HG03060 (cell line): Measurements from ENCODE around the gene TBX1.

ENCODE experiments used
- ATAC-seq: cut with Tn5 transposase; IDR thresholded peaks from one replicate; pipeline ENCODE4 v1.9.1; 2021; ENCODE audit warnings: low read depth, moderate number of reproducible peaks; ENCODE audit not compliant: unreplicated experiment

Gene TBX1

DNA sequence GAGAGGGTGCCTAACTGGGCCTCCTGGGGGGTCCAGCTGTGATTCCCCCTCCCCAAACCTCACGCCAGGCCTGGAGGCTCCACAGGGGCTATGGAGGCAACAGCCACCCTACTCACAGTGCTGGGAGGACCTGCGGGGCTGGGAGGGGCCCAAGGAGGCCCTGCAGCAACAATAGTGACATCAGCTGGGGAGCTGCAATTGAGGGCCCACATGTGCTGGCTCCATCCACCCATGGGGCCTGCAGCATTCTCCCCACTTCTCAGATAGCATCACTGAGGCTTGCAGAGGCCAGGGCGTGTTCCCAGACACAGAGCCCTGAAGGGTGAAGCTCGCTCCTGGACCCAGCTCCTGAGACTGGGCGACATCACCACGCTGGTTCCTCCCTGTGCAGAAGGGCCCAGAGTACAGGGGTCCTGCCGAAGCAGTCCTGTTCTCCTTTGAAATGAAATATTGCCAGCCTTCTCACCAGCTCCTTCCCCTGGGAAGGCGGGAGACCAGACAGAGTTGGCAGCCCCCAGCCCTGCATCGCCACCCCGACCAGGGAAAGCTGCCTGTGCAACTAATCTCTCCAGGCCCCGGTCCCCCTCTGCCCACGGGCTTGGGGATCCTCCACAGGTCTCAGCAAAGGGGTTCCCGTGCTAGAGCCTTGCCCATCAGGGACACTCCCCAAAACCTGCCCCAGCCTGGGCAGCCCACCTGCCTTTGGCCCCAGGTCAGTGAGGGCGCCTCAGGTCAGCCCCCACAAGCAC, 8.9 kb upstream of the TBX1 start:
- no peak for ATAC-seq

- ATAC-seq = no peak
Observed at GRCh38 chr22:19753090-19753842, 7.3 kb upstream of the TBX1 start.

DNA sequence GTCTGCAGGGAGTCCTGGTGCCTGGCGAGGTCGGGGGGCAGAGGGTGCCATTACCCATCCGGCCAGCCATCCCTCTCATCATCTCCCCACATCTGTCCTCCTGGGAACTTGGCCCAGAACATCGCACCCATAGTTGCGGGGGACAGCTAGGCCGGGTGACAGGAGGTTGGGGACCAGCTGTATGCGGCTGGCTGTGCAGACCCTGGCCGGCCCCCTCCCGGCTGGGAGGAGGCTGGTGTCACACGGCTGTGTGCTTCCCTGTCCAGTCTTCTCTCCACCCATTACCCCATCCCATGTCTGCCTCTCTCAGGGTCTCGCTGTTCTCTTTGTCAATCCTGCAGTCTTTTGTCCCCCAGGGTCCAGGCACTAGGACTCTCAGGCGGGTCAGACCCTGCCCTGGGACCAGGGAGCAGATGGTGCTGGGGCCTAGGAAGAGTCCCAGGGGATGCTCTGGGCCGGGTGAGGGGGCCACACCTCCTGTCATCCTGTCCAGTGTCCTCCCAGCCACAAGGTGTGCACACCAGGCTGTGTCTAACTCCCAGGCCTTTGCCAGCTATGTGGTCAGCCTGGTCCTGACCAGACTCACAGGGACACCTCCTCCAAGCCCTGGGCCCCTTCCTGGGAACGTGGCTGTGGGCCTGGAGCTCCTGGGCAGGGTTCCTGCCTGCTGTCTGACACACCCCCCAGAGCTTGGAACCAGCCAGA, 6.4 kb upstream of the TBX1 start:
- ATAC-seq = no peak

DNA sequence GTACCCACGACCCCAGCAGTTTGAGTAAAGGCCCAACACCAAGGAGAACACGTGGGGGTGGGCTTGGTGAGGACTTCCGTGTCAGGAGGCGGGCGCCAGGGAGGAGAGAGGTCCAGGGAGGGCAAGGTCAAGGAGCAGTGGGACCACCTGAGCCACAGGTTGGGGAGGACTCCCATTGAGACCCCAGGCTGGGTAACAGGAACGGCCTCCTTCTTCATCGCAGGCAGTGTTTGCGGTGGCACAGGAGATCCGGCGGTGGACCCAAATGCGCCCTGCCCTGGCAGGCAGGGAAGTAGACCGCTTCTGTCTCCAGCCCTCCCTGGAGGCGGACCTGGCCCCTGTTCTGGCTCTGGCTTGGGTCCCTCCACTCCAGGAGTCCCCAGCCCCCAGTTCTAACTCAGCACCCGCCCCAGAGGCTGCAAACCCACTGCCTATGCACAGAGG, 5.9 kb upstream of the TBX1 start:
- no peak for ATAC-seq

GRCh38 chr22:19755145-19755710, 5.3 kb upstream of the TBX1 start:
- no peak for ATAC-seq

- ATAC-seq = no peak
Observed at GRCh38 chr22:19755722-19756287, 4.8 kb upstream of the TBX1 start.

GRCh38 chr22:19756288-19757128, 4.1 kb upstream of the TBX1 start:
- ATAC-seq = no peak

DNA sequence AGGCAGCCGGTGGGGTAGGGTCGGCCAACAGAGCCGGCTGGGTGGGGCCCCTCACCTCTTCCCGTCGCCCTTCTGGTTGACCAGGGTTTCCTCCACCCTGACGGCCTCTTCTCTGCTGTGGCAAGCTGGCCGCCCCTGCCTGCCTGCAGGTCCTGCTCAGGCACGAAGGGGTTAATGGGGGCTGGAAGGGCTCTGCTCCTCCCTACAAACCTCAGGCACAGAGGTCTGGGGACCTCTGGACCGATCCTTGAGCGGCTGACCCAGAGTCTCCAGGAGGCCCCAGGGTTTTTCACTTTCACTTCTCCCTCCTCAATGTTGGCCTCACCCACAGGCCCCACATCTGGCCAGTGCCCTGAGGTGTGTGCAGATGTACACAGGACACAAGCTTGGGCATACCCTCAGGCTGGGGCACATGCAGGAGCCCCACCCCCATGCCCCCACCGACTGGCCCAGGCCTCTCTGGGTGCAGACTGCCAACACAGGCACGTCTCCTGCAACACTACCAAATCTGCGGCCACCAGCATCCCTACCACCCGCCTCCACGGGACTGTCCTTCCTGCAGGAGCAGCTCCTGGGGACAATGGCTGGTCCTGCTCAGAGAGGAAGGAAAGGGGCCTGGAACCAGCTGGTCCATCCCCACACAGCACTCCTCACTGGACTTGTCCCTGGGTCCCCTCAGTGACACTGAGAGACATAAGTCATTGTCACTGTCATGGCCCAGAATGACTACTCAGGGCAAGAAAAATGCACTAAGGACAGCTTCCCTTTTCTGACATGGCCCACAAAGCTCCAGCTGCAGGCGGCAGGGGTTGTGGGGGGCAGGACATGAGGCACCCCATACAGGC, 3.2 kb upstream of the TBX1 start:
- ATAC-seq = no peak

DNA sequence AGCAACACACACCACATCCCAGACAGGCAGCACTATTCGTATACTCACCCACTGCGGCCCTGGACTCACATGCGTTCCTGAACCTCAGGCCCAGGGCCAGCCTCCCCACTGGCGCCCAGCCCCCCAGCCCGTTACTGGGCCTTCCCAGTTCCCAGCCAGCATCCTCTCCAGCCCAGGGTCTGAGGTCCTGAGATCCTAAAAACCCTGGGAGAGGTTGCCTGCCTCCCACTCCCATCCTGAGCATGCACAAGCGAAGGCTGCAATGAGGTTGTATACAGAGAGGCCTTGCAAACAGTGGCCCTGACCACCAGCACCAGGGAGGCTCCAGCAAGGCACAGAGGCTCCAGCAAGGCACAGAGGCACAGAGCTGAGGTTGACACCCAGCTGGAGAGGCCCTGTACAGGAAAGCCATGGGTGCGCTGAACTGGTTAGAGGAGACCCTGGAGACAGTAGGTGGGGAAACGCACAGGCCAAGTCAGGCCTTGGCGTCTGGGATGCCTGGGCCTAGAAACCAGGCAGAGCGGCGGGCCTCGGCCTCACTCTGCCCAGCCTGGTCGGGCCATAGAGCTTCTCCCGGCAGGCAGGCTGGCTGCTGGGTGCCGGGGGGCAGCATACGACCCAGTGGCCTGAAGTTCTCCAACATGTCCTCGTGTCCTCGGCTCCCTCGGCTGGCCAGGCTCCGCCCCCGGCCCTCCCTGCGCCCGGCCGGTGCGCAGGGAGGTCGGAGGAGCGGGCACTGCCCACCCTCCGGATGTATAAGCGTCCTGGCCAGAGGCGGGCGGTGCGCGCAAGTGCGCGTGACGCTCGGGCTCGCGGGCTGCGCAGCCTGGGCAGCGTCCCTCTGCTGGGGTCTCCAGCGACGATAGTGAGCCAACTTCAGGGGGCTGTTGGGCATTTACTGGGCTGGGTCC, 2.3 kb upstream of the TBX1 start:
- no peak for ATAC-seq

- no peak for ATAC-seq
Observed at GRCh38 chr22:19758896-19759426, 1.6 kb upstream of the TBX1 start.

DNA sequence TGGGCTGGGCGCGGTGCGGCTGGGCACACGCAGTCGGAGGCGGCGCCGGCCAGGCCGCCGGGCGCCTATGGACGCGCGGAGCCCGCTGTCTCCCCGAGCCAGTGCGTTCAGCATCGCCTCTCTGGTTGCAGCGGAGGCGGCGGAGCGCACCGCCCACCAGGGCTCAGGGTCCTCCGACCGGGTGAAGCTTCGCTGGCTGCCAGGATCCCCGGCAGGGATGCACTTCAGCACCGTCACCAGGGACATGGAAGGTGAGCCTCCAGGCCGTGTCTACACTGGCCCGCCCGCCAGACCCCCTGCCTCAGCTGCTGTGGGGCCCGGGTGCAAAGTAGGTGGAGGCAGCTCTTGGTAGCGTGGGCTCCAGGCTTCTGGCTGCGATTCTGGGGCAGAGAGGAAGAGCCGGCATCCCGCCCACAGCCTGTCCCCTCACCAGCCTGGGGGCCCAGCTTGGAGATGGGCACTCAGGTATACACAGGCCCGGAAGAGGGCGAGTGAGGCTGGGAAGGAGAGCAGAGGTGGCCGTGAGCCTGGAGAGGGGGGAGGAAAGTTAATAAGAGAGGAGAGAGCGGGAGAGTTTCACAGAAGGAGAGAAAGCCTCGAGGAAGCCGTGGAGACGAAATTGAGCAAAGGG, 1.0 kb upstream of the TBX1 start:
- ATAC-seq = no peak

DNA sequence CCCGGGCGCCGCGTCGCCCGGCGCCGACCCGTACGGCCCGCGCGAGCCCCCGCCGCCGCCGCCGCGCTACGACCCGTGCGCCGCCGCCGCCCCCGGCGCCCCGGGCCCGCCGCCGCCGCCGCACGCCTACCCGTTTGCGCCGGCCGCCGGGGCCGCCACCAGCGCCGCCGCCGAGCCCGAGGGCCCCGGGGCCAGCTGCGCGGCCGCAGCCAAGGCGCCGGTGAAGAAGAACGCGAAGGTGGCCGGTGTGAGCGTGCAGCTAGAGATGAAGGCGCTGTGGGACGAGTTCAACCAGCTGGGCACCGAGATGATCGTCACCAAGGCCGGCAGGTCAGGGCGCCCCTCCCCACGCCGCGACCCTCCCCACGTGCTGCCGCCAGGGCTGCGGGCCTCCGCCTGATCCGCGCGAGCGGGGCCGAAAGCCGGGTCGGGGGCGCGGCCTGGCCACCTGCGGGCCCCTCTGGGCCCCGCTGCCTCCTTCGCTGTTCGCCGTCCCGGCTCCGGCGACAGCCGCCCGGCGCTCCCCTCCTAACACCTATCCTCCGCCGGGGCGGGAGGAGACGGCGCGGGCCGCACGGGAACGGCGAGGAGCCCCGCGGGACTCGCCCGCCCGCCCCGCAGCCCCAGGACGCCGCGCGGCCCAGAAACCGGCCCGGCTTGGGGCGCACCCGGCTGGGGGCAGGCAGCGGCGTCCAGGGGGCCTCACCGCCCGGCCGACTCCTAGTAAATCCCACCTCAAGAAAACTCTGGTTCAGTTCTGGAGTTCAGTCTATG, 560 bp downstream of the TBX1 start:
- ATAC-seq = no peak

- ATAC-seq = no peak
Observed at GRCh38 chr22:19761725-19762567, 1.4 kb downstream of the TBX1 start.

GRCh38 chr22:19762568-19763457, 2.2 kb downstream of the TBX1 start:
- ATAC-seq = no peak
